SK-N-SH (cell line): ENCODE data around the gene CELSR1. TPM values are rescaled to one million over a fixed set of nuclear protein-coding genes. Genes with fewer than 3 reads are reported as not detected.

Experiments
- CTCF ChIA-PET: fragments of 300-600, 350-600 bp; formaldehyde crosslinking; extraction: SDS; loops from one replicate; lab custom pipeline; 2021; lab: Yijun Ruan, JAX
- POLR2A ChIA-PET: fragments of 350-600 bp; sonication (Branson Sonifier 250); formaldehyde crosslinking; extraction: SDS; loops from one replicate; lab custom pipeline; 2020; ENCODE audit warnings: antibody characterized with exemption, inconsistent platforms; lab: Yijun Ruan, JAX
- DNase-seq: peaks from one replicate; pipeline ENCODE4 v3.0.0; 2012
- H2AFZ ChIP-seq: fragments of 200-600 bp; sonication (generic); 2 replicates; pipeline ENCODE4 v1.8.1; 2016; ENCODE audit warnings: antibody characterized with exemption, mild to moderate bottlenecking, low read depth
- H3F3A ChIP-seq: fragments of 200-600 bp; sonication (generic); replicated peaks from 2 replicates; pipeline ENCODE3; 2016; ENCODE audit warnings: antibody characterized with exemption, mild to moderate bottlenecking; ENCODE audit not compliant: insufficient read depth
- H3K27ac ChIP-seq, 2 experiments: fragments of 200-500 bp in 1 of 2; fragments of 200-600 bp in 1 of 2; sonication (Bioruptor generic) in 1 of 2; sonication (generic), shearing (Covaris generic) in 1 of 2; 2 replicates each; pipeline versions ENCODE4 v1.5.1 to v1.6.1; 2014 to 2016; ENCODE audit warnings: low read depth in 2 of 2, inconsistent platforms in 1 of 2, low read length in 1 of 2, mild to moderate bottlenecking in 1 of 2, mixed read lengths in 1 of 2
- H3K27me3 ChIP-seq: fragments of 200-600 bp; sonication (generic), shearing (Covaris generic); 2 replicates; pipeline ENCODE4 v1.6.1; 2016; ENCODE audit warnings: mixed run types; ENCODE audit not compliant: insufficient read depth
- H3K36me3 ChIP-seq, 2 experiments: fragments of 200-500 bp in 1 of 2; fragments of 200-600 bp in 1 of 2; sonication (Bioruptor generic) in 1 of 2; sonication (generic) in 1 of 2; replicated peaks in 1 of 2; 2 replicates each; pipeline versions ENCODE3 to v1.5.1; 2014 to 2016; ENCODE audit warnings: low read length in 1 of 2, mild to moderate bottlenecking in 1 of 2; ENCODE audit not compliant: insufficient read depth in 2 of 2, control insufficient read depth in 1 of 2
- H3K4me1 ChIP-seq, 2 experiments: fragments of 200-500 bp in 1 of 2; fragments of 200-600 bp in 1 of 2; sonication (Bioruptor generic) in 1 of 2; sonication (generic), shearing (Covaris generic) in 1 of 2; 2 replicates each; pipeline versions ENCODE4 v1.5.1 to v1.6.1; 2014 to 2016; ENCODE audit warnings: low read depth in 1 of 2, low read length in 1 of 2, mixed run types in 1 of 2; ENCODE audit not compliant: insufficient read depth in 2 of 2, control insufficient read depth in 1 of 2
- H3K4me2 ChIP-seq: fragments of 200-600 bp; sonication (generic), shearing (Covaris generic); 2 replicates; pipeline ENCODE4 v1.6.1; 2017; ENCODE audit warnings: mixed run types
- H3K4me3 ChIP-seq, 2 experiments: fragments of 200-500 bp in 1 of 2; fragments of 200-600 bp in 1 of 2; sonication (Bioruptor generic) in 1 of 2; sonication (generic), shearing (Covaris generic) in 1 of 2; 2 replicates each; pipeline versions ENCODE4 v1.5.1 to v1.8.1; 2014 to 2016; ENCODE audit warnings: low read depth in 2 of 2, inconsistent platforms in 1 of 2, low read length in 1 of 2, mild to moderate bottlenecking in 1 of 2, mixed read lengths in 1 of 2, moderate library complexity in 1 of 2
- H3K79me2 ChIP-seq: fragments of 200-600 bp; sonication (generic); 2 replicates; pipeline ENCODE4 v1.8.1; 2017; ENCODE audit warnings: mild to moderate bottlenecking; ENCODE audit not compliant: insufficient read depth
- H3K9ac ChIP-seq: fragments of 200-600 bp; sonication (generic); 2 replicates; pipeline ENCODE4 v1.6.1; 2017; ENCODE audit warnings: mixed run types
- H3K9me2 ChIP-seq: fragments of 200-600 bp; sonication (generic); 2 replicates; pipeline ENCODE4 v1.6.1; 2017; ENCODE audit warnings: mixed run types
- H3K9me3 ChIP-seq: fragments of 200-600 bp; sonication (generic); 2 replicates; pipeline ENCODE4 v1.6.1; 2017; ENCODE audit warnings: mixed run types, mild to moderate bottlenecking, moderate library complexity
- H4K20me1 ChIP-seq: fragments of 200-600 bp; sonication (generic); 2 replicates; pipeline ENCODE4 v1.6.1; 2017; ENCODE audit warnings: mild to moderate bottlenecking, mixed run types; ENCODE audit not compliant: insufficient read depth
- EP300 ChIP-seq, 2 experiments: IDR thresholded peaks; 2 replicates each; pipeline versions ENCODE4 v1.4.0 to v1.6.1; 2012; ENCODE audit warnings: borderline replicate concordance in 1 of 2, low read depth in 1 of 2, low read length in 1 of 2
- JUND ChIP-seq: IDR thresholded peaks from 2 replicates; pipeline ENCODE4 v1.4.0; 2012
- MEF2A ChIP-seq: IDR thresholded peaks from 2 replicates; pipeline ENCODE4 v1.4.0; 2012; ENCODE audit warnings: low read depth, borderline replicate concordance
- NFIC ChIP-seq: IDR thresholded peaks from 2 replicates; pipeline ENCODE4 v1.4.0; 2012; ENCODE audit warnings: borderline replicate concordance
- NRF1 ChIP-seq: IDR thresholded peaks from 2 replicates; pipeline ENCODE4 v1.6.1; 2012; ENCODE audit warnings: low read depth, mild to moderate bottlenecking, low read length
- PBX3 ChIP-seq: IDR thresholded peaks from 2 replicates; pipeline ENCODE4; 2012
- POLR2AphosphoS5 ChIP-seq: IDR thresholded peaks from 2 replicates; pipeline ENCODE4 v1.6.1; 2012; ENCODE audit warnings: low read depth, low read length
- RAD21 ChIP-seq: IDR thresholded peaks from 2 replicates; pipeline ENCODE4 v1.6.1; 2012; ENCODE audit warnings: mild to moderate bottlenecking, low read length
- RCOR1 ChIP-seq: fragments of 150-350 bp; IDR thresholded peaks from 2 replicates; pipeline ENCODE4 v1.6.1; 2017; ENCODE audit warnings: antibody characterized with exemption, low read length
- RFX5 ChIP-seq: IDR thresholded peaks from 2 replicates; pipeline ENCODE4 v1.6.1; 2012; ENCODE audit warnings: mild to moderate bottlenecking, improper control_type of control experiment, low read length
- RXRA ChIP-seq: IDR thresholded peaks from 2 replicates; pipeline ENCODE4 v1.4.0; 2012; ENCODE audit warnings: low read depth, mild to moderate bottlenecking, borderline replicate concordance
- ZBTB33 ChIP-seq: IDR thresholded peaks from 2 replicates; pipeline ENCODE4 v1.4.0; 2012; ENCODE audit warnings: low read depth, borderline replicate concordance
- WGBS: methylation state at CpG from one replicate; pipeline ENCODE4 v1.1.6; 2017; ENCODE audit warnings: low lambda C conversion rate; 5-methylcytosine and 5-hydroxymethylcytosine counted together
- polyA plus RNA-seq, 3 experiments: library from polyadenylated mRNA; depleted of rRNA; stranded (reverse); fragments of >200 nt; gene quantifications; 2 replicates each; pipeline ENCODE4 v1.2.3, GENCODE V29; 2012

CELSR1 gene
- polyA plus RNA-seq, 1 of the 3 experiments (the other 2 are of a cell fraction) = 5.0 TPM

- Histone ChIP-seq H3K4me2 (no peak overlapping the region), H3K4me3 (no peak overlapping the region), H2AFZ (no peak overlapping the region), H3K79me2 (no peaks in the 10 kb centered on the region), H3K9me2 (no peaks in the 10 kb centered on the region), H3K27me3 (no peaks in the 10 kb centered on the region), H3F3A (no peaks in the 10 kb centered on the region), H3K4me1 (peaks cover 0 to 2% of the 10 kb centered on the region in 2 experiments; a peak in 1 of 4 replicates), H4K20me1 (no peaks in the 10 kb centered on the region), H3K9me3 (no peaks in the 10 kb centered on the region), H3K9ac (no peak overlapping the region), H3K36me3 (no peaks in the 10 kb centered on the region), H3K27ac (no peak overlapping the region)
- ChIA-PET POLR2A (no interaction called here), CTCF (interaction anchor here (0.7 to 2.6 kb wide), 2 partner anchors 42 to 132 kb away, joined by 3 to 8 read pairs; no protein-coding TSS in a partner anchor)
- WGBS = 80% methylated on average over 18 of the region's 37 CpGs
- DNase-seq = no peak
- no peak for TF ChIP-seq RFX5
- no peak for TF ChIP-seq NRF1
- no peak for TF ChIP-seq PBX3
- no peak for TF ChIP-seq RAD21
These were observed 127.7 kb downstream of the CELSR1 start for GRCh38 chr22:46409631-46410210.

GRCh38 chr22:46408568-46409506 lies 128.6 kb downstream of the CELSR1 start:
- H3K27me3 ChIP-seq = no peaks in the 10 kb centered on the region
- no peaks in the 10 kb centered on the region for H3K9me3 ChIP-seq
- no peaks in the 10 kb centered on the region for H4K20me1 ChIP-seq
- H3K9me2 ChIP-seq = no peaks in the 10 kb centered on the region
- ChIA-PET CTCF (interaction anchor here (0.8 to 2.6 kb wide), 2 partner anchors 12 to 133 kb away, joined by 3 to 8 read pairs; no protein-coding TSS in a partner anchor), POLR2A (no interaction called here)
- H3F3A ChIP-seq = no peaks in the 10 kb centered on the region
- H3K4me2 ChIP-seq = no peak overlapping the region
- H3K9ac ChIP-seq = no peak overlapping the region
- WGBS = 81% methylated on average over 14 of the region's 41 CpGs
- peaks cover 0 to 2% of the 10 kb centered on the region in 2 experiments; a peak in 1 of 4 replicates for H3K4me1 ChIP-seq
- H2AFZ ChIP-seq = no peak overlapping the region
- no peaks in the 10 kb centered on the region for H3K36me3 ChIP-seq
- no peak overlapping the region for H3K27ac ChIP-seq
- TF ChIP-seq JUND (no peak), ZBTB33 (no peak), EP300 (IDR thresholded peaks at IDR 0.05; ENCODE audit: borderline replicate concordance in 1 of 2, low read depth in 1 of 2, low read length in 1 of 2) (no peak), NFIC (no peak), RXRA (no peak), POLR2AphosphoS5 (no peak), MEF2A (no peak), RCOR1 (no peak)
- TF ChIP-seq, all 33 proteins: peak for 0
- no peak for DNase-seq
- no peak overlapping the region for H3K4me3 ChIP-seq
- H3K79me2 ChIP-seq = no peaks in the 10 kb centered on the region
